GM19023 (cell line): ENCODE measurements around the gene NRG2.

ENCODE experiments used
- ATAC-seq: cut with Tn5 transposase; IDR thresholded peaks from one replicate; pipeline ENCODE4 v1.9.1; 2021; ENCODE audit warnings: mild to moderate bottlenecking, moderate library complexity; ENCODE audit not compliant: unreplicated experiment

NRG2 gene

DNA sequence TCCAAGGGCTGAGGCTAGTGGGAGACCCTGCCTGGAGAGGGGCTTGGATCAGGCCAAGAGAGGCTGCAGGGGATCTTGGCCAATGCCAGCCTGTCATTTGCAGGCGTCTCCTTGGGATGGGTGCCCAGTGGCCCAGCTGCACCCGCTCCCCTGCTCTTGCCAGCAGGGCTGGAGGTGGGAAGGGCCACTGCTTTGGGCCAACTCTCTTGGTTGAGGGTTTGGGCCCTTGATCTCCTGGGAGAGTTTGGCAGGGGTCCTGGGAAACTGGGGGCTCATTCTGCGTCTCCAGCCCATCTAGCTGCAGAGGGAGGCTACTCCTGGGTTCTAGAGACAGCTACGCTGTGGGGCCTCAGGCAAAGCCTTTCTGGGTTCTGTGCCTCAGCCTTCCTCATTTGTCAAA is 237.0 kb downstream of the NRG2 start:
- no peak for ATAC-seq

DNA sequence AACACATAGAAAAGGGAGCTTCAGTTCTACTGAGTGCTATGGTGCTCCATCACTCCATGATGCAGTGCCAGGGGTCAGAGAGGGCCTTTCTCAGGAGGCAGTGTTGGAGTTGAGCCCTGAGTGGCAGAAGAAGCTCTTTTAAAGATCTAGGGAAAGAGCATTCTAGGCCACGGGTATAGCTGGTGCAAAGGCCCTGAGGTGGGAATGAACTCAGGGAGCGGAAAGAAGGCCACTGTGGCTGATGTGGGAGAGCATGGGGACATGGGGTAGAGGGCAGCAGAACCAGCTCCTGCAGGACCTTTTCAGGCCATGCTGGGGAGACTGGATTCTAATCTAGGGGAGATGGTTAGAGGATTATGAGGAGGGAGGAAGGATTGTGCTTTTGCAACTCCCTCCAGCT is 237.6 kb downstream of the NRG2 start:
- ATAC-seq, result no peak

DNA sequence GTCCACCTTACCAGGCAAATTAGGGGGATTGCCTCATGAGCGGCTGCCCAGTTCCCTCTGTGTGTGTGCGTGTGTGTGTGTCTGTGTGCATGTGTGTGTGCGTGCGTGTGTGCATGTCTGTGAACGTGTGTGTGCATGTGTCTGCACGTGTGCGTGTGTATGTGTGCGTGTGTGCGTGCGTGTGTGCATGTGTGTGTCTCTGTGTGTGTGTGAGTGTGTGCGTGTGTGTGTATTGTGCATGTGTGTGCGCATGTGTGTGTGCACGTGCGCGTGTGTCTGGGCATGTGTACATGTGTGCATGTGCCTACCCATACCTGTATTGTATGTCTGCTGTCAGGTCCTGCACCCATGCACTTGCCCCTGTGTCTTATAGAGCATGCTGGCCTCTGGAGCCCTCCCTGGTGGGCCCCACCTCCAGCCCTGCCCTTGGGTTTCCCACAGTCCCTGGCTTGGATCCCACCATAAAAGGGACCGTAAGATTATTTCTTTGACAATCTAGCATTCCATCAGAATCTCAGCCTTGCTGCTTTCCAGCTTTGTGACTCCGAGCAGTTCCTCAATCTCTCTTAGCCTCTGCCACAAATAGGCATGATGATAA is 238.2 kb downstream of the NRG2 start:
- no peak for ATAC-seq

DNA sequence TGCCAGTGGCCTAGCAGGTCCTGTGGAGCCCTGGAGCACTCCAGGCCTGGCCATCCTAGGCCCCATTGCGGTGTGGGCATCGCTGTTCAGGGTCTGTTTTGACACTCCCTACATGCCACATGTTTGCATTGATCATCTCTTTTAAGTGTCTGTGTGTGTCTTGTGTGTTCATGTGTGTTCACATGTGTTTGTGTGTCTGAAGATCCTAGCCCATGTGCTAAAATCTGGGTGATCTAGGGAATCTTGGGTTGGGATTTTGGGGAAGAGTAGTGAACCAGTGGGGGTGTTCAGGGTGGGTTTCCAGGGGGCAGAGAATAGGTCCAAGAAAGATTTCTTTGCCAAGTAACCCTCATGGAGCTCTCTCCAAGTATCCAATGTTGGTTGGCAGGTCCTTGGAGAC is 239.1 kb downstream of the NRG2 start:
- no peak for ATAC-seq

DNA sequence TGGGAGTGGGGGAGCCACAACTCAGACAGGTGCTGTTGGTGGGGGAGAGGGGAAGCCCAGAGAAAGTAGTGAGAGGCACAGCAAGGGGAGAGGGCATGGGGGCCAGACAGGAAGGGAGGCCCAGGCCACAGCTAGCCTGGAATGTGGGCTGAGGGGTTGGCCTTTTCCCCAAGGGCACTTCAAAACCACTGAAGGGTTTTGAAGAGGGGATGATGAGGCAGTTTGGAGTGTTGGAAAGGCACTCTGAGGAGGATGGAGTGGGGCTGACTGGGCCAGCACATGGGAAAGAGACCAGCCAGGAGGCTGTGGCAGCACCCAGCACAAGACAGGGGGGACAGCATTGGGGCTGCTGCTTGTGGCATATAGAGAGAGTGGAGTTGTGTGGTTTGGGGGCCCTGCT is 243.7 kb downstream of the NRG2 start:
- ATAC-seq, result no peak

DNA sequence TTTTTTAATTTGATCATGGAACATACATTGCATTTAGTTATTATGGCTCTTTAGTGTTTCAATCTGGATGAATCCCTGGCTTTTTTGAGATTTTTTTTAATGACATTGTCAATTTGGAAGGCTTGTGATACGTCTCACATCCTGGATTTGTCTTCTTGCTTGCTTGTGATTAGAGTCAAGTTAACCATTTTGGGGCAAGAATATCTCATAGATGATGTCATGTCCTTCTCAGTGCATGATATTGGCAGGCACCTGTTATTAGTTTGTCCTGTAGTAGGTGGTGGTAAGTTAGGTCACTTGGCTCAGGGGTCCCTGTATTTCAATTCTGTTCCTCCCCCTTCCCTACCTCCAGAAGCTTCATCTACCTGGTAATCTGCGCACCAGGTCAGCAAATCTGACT is 244.2 kb downstream of the NRG2 start:
- ATAC-seq, result no peak

DNA sequence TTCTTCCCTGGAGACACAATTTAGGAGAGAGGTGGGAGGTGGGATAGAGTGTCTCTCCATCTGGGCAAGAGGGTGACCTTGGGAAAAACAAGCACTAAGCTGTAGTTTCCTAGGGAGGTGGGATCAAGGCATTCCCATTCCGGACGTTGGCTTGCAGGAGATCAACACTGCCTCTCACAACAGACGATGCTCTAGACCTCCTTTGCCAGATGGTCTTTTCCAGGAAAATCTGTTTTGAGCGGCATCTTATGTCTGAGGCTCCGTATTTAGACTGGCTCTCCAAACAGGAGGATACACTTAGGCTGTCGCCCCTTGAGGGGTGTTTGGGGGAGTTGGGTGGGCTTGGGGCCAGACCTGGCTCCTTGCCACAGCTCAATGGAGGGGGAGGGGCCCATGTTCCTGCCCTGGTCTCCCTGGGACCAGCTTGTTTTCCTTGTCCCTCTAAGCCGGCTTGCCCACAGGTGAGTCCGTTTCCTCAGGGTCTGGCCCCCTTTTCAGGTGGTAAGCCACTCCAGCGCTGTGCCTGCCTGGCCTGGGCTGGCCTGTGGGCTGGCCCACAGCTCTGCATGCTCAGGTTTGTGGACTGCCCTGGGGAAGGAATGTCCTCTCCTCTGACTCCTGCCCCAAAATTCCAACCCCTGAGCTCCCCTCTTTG is 245.1 kb downstream of the NRG2 start:
- no peak for ATAC-seq

DNA sequence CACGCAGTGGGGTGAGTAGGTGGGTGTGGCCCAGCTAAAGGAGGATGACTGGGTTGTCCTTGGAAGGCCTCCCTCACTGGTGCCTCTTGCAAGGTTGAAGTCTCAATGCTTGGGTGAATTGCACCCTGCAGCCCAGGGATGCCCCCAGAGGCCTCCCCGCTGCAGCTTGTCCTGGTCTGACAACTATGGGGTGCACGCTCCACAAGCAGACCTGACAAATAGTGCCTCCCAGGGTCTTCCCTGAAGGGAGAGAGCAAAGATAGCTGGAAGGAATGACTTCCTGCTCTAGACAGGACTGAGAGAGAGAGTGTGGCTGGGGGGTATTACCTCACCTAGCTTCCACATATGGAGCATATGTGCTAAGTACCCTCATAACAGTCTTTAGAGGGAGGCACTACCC is 245.8 kb downstream of the NRG2 start:
- no peak for ATAC-seq
